ENCODE data around the gene TMEM183A.
A peak's percentile ranks its signal among the peaks of the same experiment; 100 is the strongest.

- TF ChIP-seq CTCF (IDR thresholded peaks at IDR 0.05) (peak; percentile 55), EZH2 (IDR thresholded peaks at IDR 0.05; ENCODE audit: borderline replicate concordance, insufficient read depth, low read depth, low read length, poor library complexity, severe bottlenecking) (no peak)
Measured at GRCh38 chr1:203039609-203040512, 32.7 kb downstream of the TMEM183A start.
